KMS-11 (cell line): ENCODE measurements around the gene PISD.

ENCODE experiments used
- H2AFZ ChIP-seq: fragments of 200-600 bp; sonication (generic); 2 replicates; pipeline ENCODE4 v1.6.1; 2016; ENCODE audit warnings: antibody characterized with exemption, mixed run types, low read depth
- H3K27ac ChIP-seq: fragments of 200-600 bp; sonication (generic); 2 replicates; pipeline ENCODE4 v1.6.1; 2016; ENCODE audit warnings: mild to moderate bottlenecking, mixed run types
- H3K27me3 ChIP-seq: fragments of 200-600 bp; sonication (generic); 2 replicates; pipeline ENCODE4 v1.6.1; 2017; ENCODE audit warnings: mild to moderate bottlenecking, low read depth, mixed run types, moderate library complexity; ENCODE audit not compliant: insufficient read depth
- H3K36me3 ChIP-seq: fragments of 200-600 bp; sonication (generic); 2 replicates; pipeline ENCODE4 v1.6.1; 2017; ENCODE audit warnings: mild to moderate bottlenecking, mixed run types; ENCODE audit not compliant: insufficient read depth
- H3K4me1 ChIP-seq: fragments of 200-600 bp; sonication (generic); 2 replicates; pipeline ENCODE4 v1.6.1; 2016; ENCODE audit warnings: mild to moderate bottlenecking, low read depth, mixed run types; ENCODE audit not compliant: poor library complexity, severe bottlenecking
- H3K4me2 ChIP-seq: fragments of 200-600 bp; sonication (generic); 2 replicates; pipeline ENCODE4 v1.7.0; 2016; ENCODE audit warnings: mild to moderate bottlenecking, mixed run types
- H3K4me3 ChIP-seq: fragments of 200-600 bp; sonication (generic); IDR thresholded peaks from 2 replicates; pipeline ENCODE4 v1.6.1; 2017; ENCODE audit warnings: low read depth, low read length, mixed read lengths; ENCODE audit not compliant: insufficient read depth
- H3K79me2 ChIP-seq: fragments of 200-600 bp; sonication (generic); 2 replicates; pipeline ENCODE4 v1.6.1; 2016; ENCODE audit warnings: low read depth, mixed run types; ENCODE audit not compliant: insufficient read depth
- H3K9ac ChIP-seq: fragments of 200-600 bp; sonication (generic); 2 replicates; pipeline ENCODE4 v1.6.1; 2016; ENCODE audit warnings: mild to moderate bottlenecking, mixed run types
- H4K20me1 ChIP-seq: fragments of 200-600 bp; sonication (generic); 2 replicates; pipeline ENCODE4 v1.6.1; 2016; ENCODE audit warnings: mild to moderate bottlenecking, mixed run types; ENCODE audit not compliant: insufficient read depth
- TF ChIP-seq, protein P1 (sequence below): fragments of 200-600 bp; sonication (generic); conservative IDR thresholded peaks from 2 replicates; pipeline ENCODE4 v1.6.1; 2017; ENCODE audit warnings: low read depth, mild to moderate bottlenecking, antibody characterized with exemption, low read length, moderate library complexity, mixed read lengths

The PISD gene

DNA sequence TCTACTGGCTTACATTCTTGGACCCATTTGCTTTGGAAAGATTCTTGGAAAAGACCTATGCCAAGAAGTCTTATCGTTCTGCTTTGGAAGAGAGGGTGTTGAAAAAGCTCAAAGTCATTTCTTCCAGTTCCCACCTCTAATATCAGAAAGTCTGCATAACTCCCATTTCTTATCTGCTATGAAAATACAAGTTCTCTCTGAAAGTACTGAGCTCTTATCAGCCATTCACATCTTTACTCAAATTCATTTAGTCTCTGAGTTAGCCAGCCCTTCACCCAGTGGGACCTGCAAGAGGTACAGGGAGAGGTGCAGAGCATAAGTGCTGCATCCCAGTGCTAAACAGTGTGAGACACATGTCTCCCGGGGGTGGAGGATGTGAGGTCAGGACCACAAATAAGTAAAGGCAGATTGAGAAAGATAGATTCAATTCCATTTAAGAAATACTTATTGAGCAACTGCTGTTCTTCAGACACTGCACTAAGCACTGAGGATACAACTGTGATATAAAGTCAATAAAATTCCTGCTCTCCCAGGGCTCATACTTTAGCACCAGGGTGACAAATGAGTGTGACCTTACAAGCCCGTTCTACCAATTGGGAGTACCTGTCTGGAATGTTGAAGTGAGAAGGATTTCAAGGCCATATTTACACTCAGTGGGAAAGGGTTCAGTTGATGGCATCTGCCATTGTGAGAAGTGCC lies 76.7 kb downstream of the PISD start:
- Histone ChIP-seq H4K20me1 (no peaks in the 10 kb centered on the region), H3K79me2 (no peaks in the 10 kb centered on the region), H3K27me3 (no peaks in the 10 kb centered on the region), H2AFZ (no peak overlapping the region), H3K9ac (no peak overlapping the region), H3K4me3 (no peak overlapping the region), H3K4me2 (no peak overlapping the region), H3K4me1 (peaks cover 21% of the 10 kb centered on the region), H3K36me3 (no peaks in the 10 kb centered on the region), H3K27ac (no peak overlapping the region)
- TF ChIP-seq, protein P1, sequence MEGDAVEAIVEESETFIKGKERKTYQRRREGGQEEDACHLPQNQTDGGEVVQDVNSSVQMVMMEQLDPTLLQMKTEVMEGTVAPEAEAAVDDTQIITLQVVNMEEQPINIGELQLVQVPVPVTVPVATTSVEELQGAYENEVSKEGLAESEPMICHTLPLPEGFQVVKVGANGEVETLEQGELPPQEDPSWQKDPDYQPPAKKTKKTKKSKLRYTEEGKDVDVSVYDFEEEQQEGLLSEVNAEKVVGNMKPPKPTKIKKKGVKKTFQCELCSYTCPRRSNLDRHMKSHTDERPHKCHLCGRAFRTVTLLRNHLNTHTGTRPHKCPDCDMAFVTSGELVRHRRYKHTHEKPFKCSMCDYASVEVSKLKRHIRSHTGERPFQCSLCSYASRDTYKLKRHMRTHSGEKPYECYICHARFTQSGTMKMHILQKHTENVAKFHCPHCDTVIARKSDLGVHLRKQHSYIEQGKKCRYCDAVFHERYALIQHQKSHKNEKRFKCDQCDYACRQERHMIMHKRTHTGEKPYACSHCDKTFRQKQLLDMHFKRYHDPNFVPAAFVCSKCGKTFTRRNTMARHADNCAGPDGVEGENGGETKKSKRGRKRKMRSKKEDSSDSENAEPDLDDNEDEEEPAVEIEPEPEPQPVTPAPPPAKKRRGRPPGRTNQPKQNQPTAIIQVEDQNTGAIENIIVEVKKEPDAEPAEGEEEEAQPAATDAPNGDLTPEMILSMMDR: no peak

DNA sequence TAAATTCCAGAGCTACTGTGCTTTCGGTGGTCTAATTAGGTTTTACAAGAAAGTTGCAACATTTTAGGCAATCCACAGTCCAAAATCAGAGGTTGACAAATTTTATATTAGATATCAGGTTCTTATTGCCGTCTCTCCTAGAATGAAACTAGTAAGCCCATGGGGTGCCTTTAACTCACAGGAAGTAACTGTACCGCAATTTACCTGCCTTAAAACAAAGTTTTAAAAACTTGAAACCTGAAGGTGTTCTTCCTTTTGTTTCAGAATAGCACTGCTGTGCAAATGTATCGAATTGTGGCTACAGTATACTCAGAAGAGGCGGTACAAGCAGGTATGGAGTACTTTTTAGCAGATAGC lies 77.2 kb downstream of the PISD start:
- Histone ChIP-seq H3K9ac (no peak overlapping the region), H2AFZ (no peak overlapping the region), H3K79me2 (no peaks in the 10 kb centered on the region), H3K4me3 (no peak overlapping the region), H3K36me3 (no peaks in the 10 kb centered on the region), H3K27me3 (no peaks in the 10 kb centered on the region), H4K20me1 (no peaks in the 10 kb centered on the region), H3K27ac (no peak overlapping the region), H3K4me1 (peaks cover 21% of the 10 kb centered on the region), H3K4me2 (no peak overlapping the region)
- TF ChIP-seq, protein P1: no peak

DNA sequence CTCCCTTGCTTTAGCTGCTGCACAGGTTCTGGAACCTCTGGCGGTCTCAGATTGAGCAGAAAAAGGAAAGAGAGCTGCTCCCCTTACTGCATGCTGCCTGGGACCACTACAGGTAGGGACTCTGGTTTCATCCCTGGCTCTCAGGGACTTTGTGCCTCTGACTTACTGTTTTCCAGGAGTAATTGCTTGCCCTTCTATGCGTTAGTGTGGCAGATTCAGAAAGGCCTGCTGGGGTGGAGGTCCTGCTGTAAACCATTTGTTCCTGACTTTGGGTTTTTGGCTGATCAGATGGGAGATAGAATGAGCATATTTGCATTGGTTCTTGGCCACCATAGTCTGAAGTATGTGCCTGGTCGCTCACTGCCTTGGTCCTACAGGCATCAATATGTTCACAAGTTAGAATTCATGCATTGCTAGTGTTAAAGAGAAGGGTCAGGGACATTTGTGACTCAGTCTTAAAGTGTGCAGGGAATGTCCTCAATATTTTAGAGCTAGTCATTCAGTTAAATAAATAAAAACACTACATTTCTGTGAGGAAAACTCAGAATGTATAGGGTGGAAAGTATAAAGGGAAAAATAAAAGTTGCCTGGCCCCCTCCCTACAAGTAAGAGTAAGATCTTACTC lies 78.0 kb downstream of the PISD start:
- Histone ChIP-seq H3K4me1 (peaks cover 21% of the 10 kb centered on the region), H3K9ac (no peak overlapping the region), H3K4me2 (no peak overlapping the region)

GRCh38 chr22:31579835-31580242 lies 82.2 kb downstream of the PISD start:
- no peaks in the 10 kb centered on the region for H3K36me3 ChIP-seq
- H3K4me1 ChIP-seq: peaks cover 21% of the 10 kb centered on the region
- no peak overlapping the region for H3K27ac ChIP-seq
- no peaks in the 10 kb centered on the region for H4K20me1 ChIP-seq
- no peak overlapping the region for H3K9ac ChIP-seq
- no peak overlapping the region for H3K4me2 ChIP-seq
- H3K79me2 ChIP-seq: no peaks in the 10 kb centered on the region
- H3K4me3 ChIP-seq: no peak overlapping the region
- H2AFZ ChIP-seq: no peak overlapping the region
- no peaks in the 10 kb centered on the region for H3K27me3 ChIP-seq
- TF ChIP-seq, protein P1: no peak

More for the DNA sequence above, 78.0 kb downstream of the PISD start:
- H2AFZ ChIP-seq: no peak overlapping the region
- TF ChIP-seq, protein P1: no peak
- H3K4me3 ChIP-seq: no peak overlapping the region
- no peaks in the 10 kb centered on the region for H3K36me3 ChIP-seq
- no peaks in the 10 kb centered on the region for H3K27me3 ChIP-seq
- no peaks in the 10 kb centered on the region for H3K79me2 ChIP-seq
- H3K27ac ChIP-seq: no peak overlapping the region
- H4K20me1 ChIP-seq: no peaks in the 10 kb centered on the region
